ENCODE results near the gene STAT4. TPM values are rescaled to one million over a fixed set of nuclear protein-coding genes. Genes with fewer than 3 reads are reported as not detected.

The STAT4 gene
- total and polyA plus RNA-seq, 2 donors: 7.5 to 13.9 TPM

DNA sequence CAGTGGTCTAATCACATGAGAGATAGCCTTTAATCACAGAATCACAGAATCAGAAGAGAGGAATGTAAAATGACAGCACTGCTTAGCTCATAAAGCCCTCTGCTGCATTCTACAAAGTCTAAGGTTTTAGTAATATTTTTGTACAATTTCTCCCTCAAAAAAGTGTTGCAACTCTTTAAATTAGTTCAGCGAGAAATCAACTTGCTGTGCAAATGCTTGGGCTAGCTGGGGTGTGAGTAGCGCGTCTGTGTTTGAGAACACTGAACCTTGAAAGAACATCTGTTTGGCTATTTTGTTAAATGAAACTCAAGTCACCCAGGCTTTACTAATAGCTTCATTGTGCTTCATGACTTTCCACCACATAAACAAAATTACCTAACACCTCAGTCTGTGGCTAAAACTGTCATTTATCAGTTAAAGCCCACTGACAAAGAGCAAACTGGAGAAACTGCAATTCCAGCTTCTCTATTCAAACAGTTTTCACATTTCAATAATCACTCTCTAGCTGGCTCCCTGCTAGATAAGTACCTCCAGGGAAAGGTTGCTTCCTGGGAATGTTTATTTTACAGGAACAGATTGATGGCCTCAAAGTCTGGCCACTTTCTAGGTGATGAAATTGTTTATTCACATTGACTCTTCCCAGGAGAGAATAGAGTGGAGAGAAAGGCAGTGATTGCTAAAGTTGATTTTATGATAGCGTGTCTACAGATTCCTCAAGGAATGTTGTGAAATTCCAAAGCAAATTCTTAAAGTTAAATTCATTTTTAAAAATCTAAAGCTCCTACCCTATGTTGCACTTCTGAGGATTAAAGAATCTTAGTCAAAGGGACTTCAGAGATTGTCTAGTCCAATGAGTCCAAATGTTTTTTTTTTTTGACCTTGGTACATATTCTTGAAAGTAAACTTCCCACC lies 100.8 kb downstream of the STAT4 start:
- 92% methylated on average over 4 of the region's 4 CpGs for WGBS
- Histone ChIP-seq H3K36me3 (ENCODE audit: control insufficient read depth in 2 of 2, insufficient read depth in 2 of 2, low read length in 1 of 2) (no peaks in the 10 kb centered on the region), H3K27me3 (ENCODE audit: control insufficient read depth in 2 of 2, insufficient read depth in 1 of 2, low read length in 1 of 2) (no peaks in the 10 kb centered on the region), H3K4me3 (ENCODE audit: low read length in 2 of 2) (no peak overlapping the region), H3K9me3 (ENCODE audit: control insufficient read depth in 2 of 2, insufficient read depth in 1 of 2, low read length in 1 of 2) (no peaks in the 10 kb centered on the region), H3K4me1 (ENCODE audit: control insufficient read depth in 2 of 2, insufficient read depth in 2 of 2, low read length in 2 of 2) (peaks cover 0 to 8% of the 10 kb centered on the region in 2 donors), H3K27ac (ENCODE audit: low read depth in 1 of 2, low read length in 1 of 2) (no peak overlapping the region)
- no peak for DNase-seq (ENCODE audit: low read depth in 6 of 9, low spot score in 9 of 9)

DNA sequence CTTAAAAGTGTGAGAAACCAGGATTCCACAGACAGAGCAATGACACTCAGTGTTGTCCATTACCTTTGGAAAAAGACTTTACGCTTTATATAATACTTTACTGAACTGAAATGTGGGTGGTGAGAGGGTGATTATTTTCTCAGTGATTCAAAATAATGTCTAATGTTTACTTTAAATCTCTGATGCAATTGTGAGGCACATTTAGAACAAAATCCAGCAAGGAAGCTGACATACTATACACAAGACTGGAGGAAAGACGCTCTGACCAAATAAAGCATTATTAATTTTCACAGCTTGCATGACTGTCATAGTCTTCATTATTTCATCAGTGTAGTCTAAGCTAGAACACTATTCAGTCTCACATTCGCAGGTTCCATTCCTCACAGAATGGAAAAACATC lies 102.7 kb downstream of the STAT4 start:
- no peak overlapping the region for H3K27ac ChIP-seq (ENCODE audit: low read depth in 1 of 2, low read length in 1 of 2)
- peaks cover 0 to 8% of the 10 kb centered on the region in 2 donors for H3K4me1 ChIP-seq (ENCODE audit: control insufficient read depth in 2 of 2, insufficient read depth in 2 of 2, low read length in 2 of 2)
- H3K36me3 ChIP-seq (ENCODE audit: control insufficient read depth in 2 of 2, insufficient read depth in 2 of 2, low read length in 1 of 2): no peaks in the 10 kb centered on the region
- no peak for DNase-seq (ENCODE audit: low read depth in 6 of 9, low spot score in 9 of 9)
- H3K27me3 ChIP-seq (ENCODE audit: control insufficient read depth in 2 of 2, insufficient read depth in 1 of 2, low read length in 1 of 2): no peaks in the 10 kb centered on the region
- no peaks in the 10 kb centered on the region for H3K9me3 ChIP-seq (ENCODE audit: control insufficient read depth in 2 of 2, insufficient read depth in 1 of 2, low read length in 1 of 2)
- H3K4me3 ChIP-seq (ENCODE audit: low read length in 2 of 2): no peak overlapping the region
- WGBS: 99% methylated on average over 3 of the region's 3 CpGs

- Histone ChIP-seq H3K27ac (ENCODE audit: low read depth in 1 of 2, low read length in 1 of 2) (no peak overlapping the region), H3K4me3 (ENCODE audit: low read length in 2 of 2) (no peak overlapping the region), H3K36me3 (ENCODE audit: control insufficient read depth in 2 of 2, insufficient read depth in 2 of 2, low read length in 1 of 2) (no peaks in the 10 kb centered on the region), H3K4me1 (ENCODE audit: control insufficient read depth in 2 of 2, insufficient read depth in 2 of 2, low read length in 2 of 2) (no peaks in the 10 kb centered on the region), H3K9me3 (ENCODE audit: control insufficient read depth in 2 of 2, insufficient read depth in 1 of 2, low read length in 1 of 2) (no peaks in the 10 kb centered on the region), H3K27me3 (ENCODE audit: control insufficient read depth in 2 of 2, insufficient read depth in 1 of 2, low read length in 1 of 2) (no peaks in the 10 kb centered on the region)
- 97% methylated on average over 1 of the region's 1 CpG for WGBS
- no peak for DNase-seq (ENCODE audit: low read depth in 6 of 9, low spot score in 9 of 9)
Observed at GRCh38 chr2:191045141-191045540, 105.7 kb downstream of the STAT4 start.

DNA sequence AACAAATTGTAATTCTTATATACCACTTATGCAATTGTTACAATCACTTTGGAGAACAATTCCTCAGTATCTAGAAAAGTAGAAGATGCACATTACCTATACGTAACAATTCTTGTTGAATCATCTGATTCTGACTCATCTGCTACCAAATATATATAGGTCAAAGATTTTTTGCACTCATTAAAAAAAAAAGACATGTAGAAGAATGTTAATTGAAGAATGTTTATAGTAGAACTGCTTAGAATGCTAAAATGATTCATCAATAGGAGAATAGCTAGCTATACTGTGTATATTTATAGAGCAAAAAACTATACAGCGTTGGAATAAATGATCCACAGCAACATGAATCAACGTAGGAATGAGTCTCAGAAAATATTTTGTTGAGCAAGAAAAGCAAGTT lies 107.4 kb downstream of the STAT4 start:
- no peak overlapping the region for H3K4me3 ChIP-seq (ENCODE audit: low read length in 2 of 2)
- no peak overlapping the region for H3K27ac ChIP-seq (ENCODE audit: low read depth in 1 of 2, low read length in 1 of 2)
- H3K9me3 ChIP-seq (ENCODE audit: control insufficient read depth in 2 of 2, insufficient read depth in 1 of 2, low read length in 1 of 2): no peaks in the 10 kb centered on the region
- 97% methylated on average over 3 of the region's 3 CpGs for WGBS
- no peaks in the 10 kb centered on the region for H3K27me3 ChIP-seq (ENCODE audit: control insufficient read depth in 2 of 2, insufficient read depth in 1 of 2, low read length in 1 of 2)
- peaks cover 1 to 2% of the 10 kb centered on the region in 2 donors for H3K4me1 ChIP-seq (ENCODE audit: control insufficient read depth in 2 of 2, insufficient read depth in 2 of 2, low read length in 2 of 2)
- DNase-seq (ENCODE audit: low read depth in 6 of 9, low spot score in 9 of 9): no peak
- no peaks in the 10 kb centered on the region for H3K36me3 ChIP-seq (ENCODE audit: control insufficient read depth in 2 of 2, insufficient read depth in 2 of 2, low read length in 1 of 2)

DNA sequence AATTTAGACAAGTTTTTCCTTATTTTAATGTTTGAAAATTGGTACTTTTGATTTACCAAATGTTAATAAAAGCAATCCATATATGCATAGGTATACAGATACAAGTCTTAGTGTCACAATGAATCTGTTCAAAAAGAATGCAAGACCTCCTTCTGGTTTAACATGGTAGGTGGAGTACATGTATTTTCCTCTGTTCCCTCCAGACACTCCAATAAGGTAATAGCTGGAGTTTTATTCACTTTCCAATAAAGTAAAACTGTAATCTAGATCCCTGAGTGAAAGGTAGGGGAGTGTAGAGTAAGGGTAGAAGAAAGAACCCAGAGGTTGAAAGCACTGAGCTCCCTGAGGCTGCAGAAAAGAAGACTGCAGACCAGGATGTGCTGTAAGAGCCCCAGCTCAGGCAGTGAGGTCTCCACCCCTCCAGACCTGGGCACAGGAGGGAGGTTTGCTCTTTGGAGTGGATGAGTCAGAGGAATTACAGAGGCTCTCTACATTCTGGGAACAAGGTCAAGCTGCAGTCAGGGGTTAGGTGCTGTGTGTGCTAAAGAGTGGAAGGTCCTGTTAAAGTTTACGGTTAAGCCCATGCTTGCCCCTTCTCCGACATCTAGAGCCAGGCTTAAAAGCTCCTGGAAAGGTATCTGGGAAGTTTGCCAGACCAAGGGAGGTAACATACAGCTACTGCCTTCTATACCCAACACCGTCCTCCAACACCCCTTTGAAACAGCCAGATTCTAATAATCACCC lies 109.2 kb downstream of the STAT4 start:
- no peaks in the 10 kb centered on the region for H3K27me3 ChIP-seq (ENCODE audit: control insufficient read depth in 2 of 2, insufficient read depth in 1 of 2, low read length in 1 of 2)
- no peak overlapping the region for H3K27ac ChIP-seq (ENCODE audit: low read depth in 1 of 2, low read length in 1 of 2)
- H3K4me3 ChIP-seq (ENCODE audit: low read length in 2 of 2): no peak overlapping the region
- H3K9me3 ChIP-seq (ENCODE audit: control insufficient read depth in 2 of 2, insufficient read depth in 1 of 2, low read length in 1 of 2): no peaks in the 10 kb centered on the region
- DNase-seq (ENCODE audit: low read depth in 6 of 9, low spot score in 9 of 9): no peak
- H3K36me3 ChIP-seq (ENCODE audit: control insufficient read depth in 2 of 2, insufficient read depth in 2 of 2, low read length in 1 of 2): no peaks in the 10 kb centered on the region
- WGBS: 93% methylated on average over 3 of the region's 3 CpGs
- H3K4me1 ChIP-seq (ENCODE audit: control insufficient read depth in 2 of 2, insufficient read depth in 2 of 2, low read length in 2 of 2): peaks cover 2 to 3% of the 10 kb centered on the region in 2 donors

DNA sequence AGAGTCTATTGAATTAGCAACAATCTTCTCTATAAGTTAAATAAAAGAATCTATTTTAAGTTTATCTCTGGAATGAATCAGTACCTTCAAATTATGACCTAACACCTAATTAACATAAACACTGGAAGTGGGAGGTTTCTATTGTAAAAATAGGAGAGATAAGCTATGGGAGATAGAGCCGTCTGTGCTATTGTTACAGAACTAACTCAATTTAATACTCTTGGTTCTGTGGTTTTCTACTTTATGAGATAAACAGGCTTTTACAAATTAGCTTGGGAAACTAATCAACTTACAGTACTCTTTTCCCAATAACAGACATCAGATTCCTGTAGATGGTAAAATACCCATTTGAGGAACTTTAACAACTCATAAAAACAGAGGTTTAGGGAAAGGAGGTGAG lies 111.2 kb downstream of the STAT4 start:
- Histone ChIP-seq H3K4me3 (ENCODE audit: low read length in 2 of 2) (no peak overlapping the region), H3K27ac (ENCODE audit: low read depth in 1 of 2, low read length in 1 of 2) (no peak overlapping the region), H3K9me3 (ENCODE audit: control insufficient read depth in 2 of 2, insufficient read depth in 1 of 2, low read length in 1 of 2) (no peaks in the 10 kb centered on the region), H3K27me3 (ENCODE audit: control insufficient read depth in 2 of 2, insufficient read depth in 1 of 2, low read length in 1 of 2) (no peaks in the 10 kb centered on the region), H3K36me3 (ENCODE audit: control insufficient read depth in 2 of 2, insufficient read depth in 2 of 2, low read length in 1 of 2) (no peaks in the 10 kb centered on the region), H3K4me1 (ENCODE audit: control insufficient read depth in 2 of 2, insufficient read depth in 2 of 2, low read length in 2 of 2) (peaks cover 2 to 3% of the 10 kb centered on the region in 2 donors)
- DNase-seq (ENCODE audit: low read depth in 6 of 9, low spot score in 9 of 9): no peak
- 96% methylated on average over 1 of the region's 1 CpG for WGBS

GRCh38 chr2:191038741-191039140 lies 112.1 kb downstream of the STAT4 start:
- no peak for DNase-seq (ENCODE audit: low read depth in 6 of 9, low spot score in 9 of 9)
- Histone ChIP-seq H3K9me3 (ENCODE audit: control insufficient read depth in 2 of 2, insufficient read depth in 1 of 2, low read length in 1 of 2) (no peaks in the 10 kb centered on the region), H3K4me3 (ENCODE audit: low read length in 2 of 2) (no peak overlapping the region), H3K4me1 (ENCODE audit: control insufficient read depth in 2 of 2, insufficient read depth in 2 of 2, low read length in 2 of 2) (peaks cover 2 to 3% of the 10 kb centered on the region in 2 donors), H3K27me3 (ENCODE audit: control insufficient read depth in 2 of 2, insufficient read depth in 1 of 2, low read length in 1 of 2) (no peaks in the 10 kb centered on the region), H3K36me3 (ENCODE audit: control insufficient read depth in 2 of 2, insufficient read depth in 2 of 2, low read length in 1 of 2) (no peaks in the 10 kb centered on the region), H3K27ac (ENCODE audit: low read depth in 1 of 2, low read length in 1 of 2) (no peak overlapping the region)
- 95% methylated on average over 2 of the region's 2 CpGs for WGBS

DNA sequence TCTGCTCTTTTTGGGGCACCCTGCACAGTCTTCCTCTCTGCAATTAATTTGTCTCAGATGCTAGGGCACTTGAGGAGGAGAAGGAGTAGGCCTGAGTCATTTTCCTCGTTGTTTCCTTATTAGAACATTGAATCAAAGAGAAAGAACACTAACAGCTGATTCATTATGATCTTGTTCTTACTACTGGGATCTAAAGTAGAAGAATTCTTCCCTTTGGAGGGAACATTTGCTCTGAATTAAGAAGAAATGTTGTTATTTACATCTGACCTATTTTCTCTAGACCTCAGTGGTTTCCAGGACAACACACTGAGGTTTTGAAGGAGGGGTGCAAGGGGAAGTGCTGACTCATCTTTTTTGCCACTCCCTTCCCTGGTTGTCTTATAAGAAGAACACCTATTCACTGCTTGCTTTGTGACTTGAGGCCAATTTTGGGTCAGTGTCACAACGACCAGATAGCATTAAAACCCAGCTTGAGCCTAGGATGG lies 112.5 kb downstream of the STAT4 start:
- WGBS: 40% methylated on average over 2 of the region's 2 CpGs
- H3K36me3 ChIP-seq (ENCODE audit: control insufficient read depth in 2 of 2, insufficient read depth in 2 of 2, low read length in 1 of 2): no peaks in the 10 kb centered on the region
- H3K9me3 ChIP-seq (ENCODE audit: control insufficient read depth in 2 of 2, insufficient read depth in 1 of 2, low read length in 1 of 2): no peaks in the 10 kb centered on the region
- no peak for DNase-seq (ENCODE audit: low read depth in 6 of 9, low spot score in 9 of 9)
- H3K27me3 ChIP-seq (ENCODE audit: control insufficient read depth in 2 of 2, insufficient read depth in 1 of 2, low read length in 1 of 2): no peaks in the 10 kb centered on the region
- H3K4me1 ChIP-seq (ENCODE audit: control insufficient read depth in 2 of 2, insufficient read depth in 2 of 2, low read length in 2 of 2): peaks cover 2 to 3% of the 10 kb centered on the region in 2 donors
- H3K27ac ChIP-seq (ENCODE audit: low read depth in 1 of 2, low read length in 1 of 2): no peak overlapping the region
- no peak overlapping the region for H3K4me3 ChIP-seq (ENCODE audit: low read length in 2 of 2)

GRCh38 chr2:191037351-191037750 lies 113.4 kb downstream of the STAT4 start:
- 97% methylated on average over 4 of the region's 4 CpGs for whole genome bisulfite sequencing
- Histone ChIP-seq H3K9me3 (ENCODE audit: control insufficient read depth in 2 of 2, insufficient read depth in 1 of 2, low read length in 1 of 2) (no peaks in the 10 kb centered on the region), H3K36me3 (ENCODE audit: control insufficient read depth in 2 of 2, insufficient read depth in 2 of 2, low read length in 1 of 2) (no peaks in the 10 kb centered on the region), H3K27ac (ENCODE audit: low read depth in 1 of 2, low read length in 1 of 2) (no peak overlapping the region), H3K27me3 (ENCODE audit: control insufficient read depth in 2 of 2, insufficient read depth in 1 of 2, low read length in 1 of 2) (no peaks in the 10 kb centered on the region), H3K4me3 (ENCODE audit: low read length in 2 of 2) (no peak overlapping the region), H3K4me1 (ENCODE audit: control insufficient read depth in 2 of 2, insufficient read depth in 2 of 2, low read length in 2 of 2) (peaks cover 2 to 3% of the 10 kb centered on the region in 2 donors)
- no peak for DNase-seq (ENCODE audit: low read depth in 6 of 9, low spot score in 9 of 9)
